Spinal cord (tissue), 10 donors: ENCODE results near the gene C6orf132. TPM values are rescaled to one million over a fixed set of nuclear protein-coding genes. Genes with fewer than 3 reads are reported as not detected.

ENCODE experiments used
- DNase-seq, 6 donors: peaks; one replicate each; pipeline versions ENCODE4 v3.0.0 to v3.0.0-alpha.2; 2013 to 2015; ENCODE audit warnings: low spot score in 6 of 6, low read depth in 4 of 6
- H3K27ac ChIP-seq: one replicate; pipeline ENCODE4 v1.5.1; 2013; ENCODE audit warnings: low read depth, low read length, control low read depth
- H3K27me3 ChIP-seq: one replicate; pipeline ENCODE4 v1.6.1; 2013; ENCODE audit warnings: low read length; ENCODE audit not compliant: control insufficient read depth, insufficient read depth
- H3K36me3 ChIP-seq: one replicate; pipeline ENCODE4 v1.6.1; 2013; ENCODE audit warnings: low read length; ENCODE audit not compliant: control insufficient read depth, insufficient read depth
- H3K4me1 ChIP-seq: one replicate; pipeline ENCODE4 v1.6.1; 2013; ENCODE audit warnings: low read length; ENCODE audit not compliant: control insufficient read depth, insufficient read depth
- H3K4me3 ChIP-seq: one replicate; pipeline ENCODE4 v1.5.1; 2013; ENCODE audit warnings: low read depth, low read length, control low read depth
- H3K9me3 ChIP-seq: one replicate; pipeline ENCODE4 v1.6.1; 2013; ENCODE audit warnings: low read length; ENCODE audit not compliant: control insufficient read depth, insufficient read depth
- WGBS: methylation state at CpG from one replicate; pipeline ENCODE4 v1.1.5; 2013; ENCODE audit warnings: missing lambda C conversion rate; ENCODE audit not compliant: insufficient coverage; 5-methylcytosine and 5-hydroxymethylcytosine counted together
- polyA plus RNA-seq, 2 donors: library from polyadenylated mRNA; unstranded; fragments of 120-200 nt; gene quantifications; one replicate each; pipeline ENCODE4 v1.2.1, GENCODE V29; 2013; ENCODE audit not compliant: insufficient read length in 2 of 2
- total RNA-seq, 2 donors: library from RNA; depleted of rRNA in 1 of 2; stranded (reverse); fragments of 120-200 nt in 1 of 2; fragments of >200 nt in 1 of 2; gene quantifications; one replicate each; pipeline versions ENCODE4 v1.2.3 to v1.2.4, GENCODE V29; 2013 to 2014
- donor health status: healthy.

The C6orf132 gene
- total and polyA plus RNA-seq, 4 donors = 0.10 to 0.28 (median 0.21) TPM

- peaks cover 7% of the 10 kb centered on the region for H3K4me1 ChIP-seq
- no peak overlapping the region for H3K4me3 ChIP-seq
- no peak overlapping the region for H3K27ac ChIP-seq
- WGBS = 100% methylated on average over 1 of the region's 2 CpGs
- H3K9me3 ChIP-seq = no peaks in the 10 kb centered on the region
- peaks cover 19% of the 10 kb centered on the region for H3K27me3 ChIP-seq
- no peak for DNase-seq
- H3K36me3 ChIP-seq = peaks cover 3% of the 10 kb centered on the region
These were observed 34.3 kb downstream of the C6orf132 start for GRCh38 chr6:42108071-42108470.

GRCh38 chr6:42106112-42107023 is 36.1 kb downstream of the C6orf132 start:
- no peak overlapping the region for H3K4me3 ChIP-seq
- DNase-seq = no peak
- 80% methylated on average over 17 of the region's 19 CpGs for WGBS
- H3K27ac ChIP-seq = no peak overlapping the region
- peaks cover 7% of the 10 kb centered on the region for H3K4me1 ChIP-seq
- H3K9me3 ChIP-seq = no peaks in the 10 kb centered on the region
- H3K27me3 ChIP-seq = peaks cover 19% of the 10 kb centered on the region
- H3K36me3 ChIP-seq = peaks cover 3% of the 10 kb centered on the region

GRCh38 chr6:42105709-42106108 is 36.7 kb downstream of the C6orf132 start:
- Histone ChIP-seq H3K27me3 (peaks cover 19% of the 10 kb centered on the region), H3K4me3 (no peak overlapping the region), H3K9me3 (no peaks in the 10 kb centered on the region), H3K4me1 (peaks cover 7% of the 10 kb centered on the region), H3K36me3 (peaks cover 3% of the 10 kb centered on the region), H3K27ac (no peak overlapping the region)
- WGBS = no CpG with 5 or more reads among the region's 1 CpG
- DNase-seq = no peak

GRCh38 chr6:42105156-42105648 is 37.2 kb downstream of the C6orf132 start:
- Histone ChIP-seq H3K27ac (no peak overlapping the region), H3K9me3 (no peaks in the 10 kb centered on the region), H3K4me3 (no peak overlapping the region), H3K36me3 (peaks cover 3% of the 10 kb centered on the region), H3K27me3 (peaks cover 19% of the 10 kb centered on the region), H3K4me1 (peaks cover 7% of the 10 kb centered on the region)
- DNase-seq = no peak
- 92% methylated on average over 16 of the region's 17 CpGs for WGBS

- H3K9me3 ChIP-seq = no peaks in the 10 kb centered on the region
- no peak overlapping the region for H3K4me3 ChIP-seq
- no peak overlapping the region for H3K27ac ChIP-seq
- 16% methylated on average over 7 of the region's 16 CpGs for WGBS
- peaks cover 3% of the 10 kb centered on the region for H3K36me3 ChIP-seq
- H3K4me1 ChIP-seq = peaks cover 7% of the 10 kb centered on the region
- DNase-seq = no peak
- H3K27me3 ChIP-seq = peaks cover 19% of the 10 kb centered on the region
These were observed 37.7 kb downstream of the C6orf132 start for GRCh38 chr6:42104804-42105125.

- H3K36me3 ChIP-seq = peaks cover 3% of the 10 kb centered on the region
- H3K4me3 ChIP-seq = peak overlapping the region; percentile 35
- H3K27me3 ChIP-seq = peaks cover 19% of the 10 kb centered on the region
- DNase-seq = peak in 4 of 6 donors; percentile 10 to 60 (median 42)
- 3% methylated on average over 64 of the region's 66 CpGs for WGBS
- peaks cover 7% of the 10 kb centered on the region for H3K4me1 ChIP-seq
- no peak overlapping the region for H3K27ac ChIP-seq
- no peaks in the 10 kb centered on the region for H3K9me3 ChIP-seq
These were observed 38.2 kb downstream of the C6orf132 start for GRCh38 chr6:42104095-42104803.

- DNase-seq = no peak
- 92% methylated on average over 12 of the region's 12 CpGs for WGBS
- H3K27me3 ChIP-seq = peaks cover 19% of the 10 kb centered on the region
- no peak overlapping the region for H3K27ac ChIP-seq
- H3K36me3 ChIP-seq = peaks cover 3% of the 10 kb centered on the region
- H3K4me3 ChIP-seq = no peak overlapping the region
- H3K9me3 ChIP-seq = no peaks in the 10 kb centered on the region
- H3K4me1 ChIP-seq = peaks cover 7% of the 10 kb centered on the region
These were observed 38.7 kb downstream of the C6orf132 start for GRCh38 chr6:42103753-42104094.

GRCh38 chr6:42103216-42103615 is 39.2 kb downstream of the C6orf132 start:
- Histone ChIP-seq H3K4me1 (peaks cover 7% of the 10 kb centered on the region), H3K36me3 (peaks cover 3% of the 10 kb centered on the region), H3K27ac (no peak overlapping the region), H3K27me3 (peaks cover 19% of the 10 kb centered on the region), H3K9me3 (no peaks in the 10 kb centered on the region), H3K4me3 (no peak overlapping the region)
- DNase-seq = no peak
- 92% methylated on average over 4 of the region's 7 CpGs for WGBS

- Histone ChIP-seq H3K36me3 (peaks cover 3% of the 10 kb centered on the region), H3K9me3 (no peaks in the 10 kb centered on the region), H3K4me1 (peaks cover 7% of the 10 kb centered on the region), H3K27ac (no peak overlapping the region), H3K4me3 (no peak overlapping the region), H3K27me3 (peaks cover 19% of the 10 kb centered on the region)
- WGBS = 71% methylated on average over 2 of the region's 8 CpGs
- peak in 1 of 6 donors; percentile 16 for DNase-seq
These were observed 41.2 kb downstream of the C6orf132 start for GRCh38 chr6:42101186-42101657.
